Muscle layer of colon (tissue), 2 donors: ENCODE data around the gene RBM42.
A peak's percentile ranks its signal among the peaks of the same experiment; 100 is the strongest.
"Not testable (repeated sequence)": the region's sequence is repeated elsewhere in the genome, so short reads cannot be mapped to it uniquely, and the experiment has no call there.

Source experiments
- H3K27ac ChIP-seq: one replicate; pipeline ENCODE4 v1.7.0; 2013; ENCODE audit warnings: low read depth, mild to moderate bottlenecking, low read length, moderate library complexity
- H3K27me3 ChIP-seq, 2 donors: one replicate each; pipeline ENCODE4 v1.7.0; 2013; ENCODE audit warnings: low read length in 2 of 2, mild to moderate bottlenecking in 2 of 2; ENCODE audit not compliant: insufficient read depth in 2 of 2, control insufficient read depth in 1 of 2
- H3K36me3 ChIP-seq: one replicate; pipeline ENCODE4 v1.7.0; 2013; ENCODE audit warnings: mild to moderate bottlenecking, low read length; ENCODE audit not compliant: insufficient read depth
- H3K4me1 ChIP-seq: one replicate; pipeline ENCODE4 v1.7.0; 2013; ENCODE audit warnings: mild to moderate bottlenecking, low read length; ENCODE audit not compliant: insufficient read depth
- H3K4me3 ChIP-seq, 2 donors: one replicate each; pipeline ENCODE4 v1.7.0; 2013; ENCODE audit warnings: low read length in 2 of 2, low read depth in 1 of 2, mild to moderate bottlenecking in 1 of 2, moderate library complexity in 1 of 2
- H3K9ac ChIP-seq: one replicate; pipeline ENCODE4 v1.7.0; 2013; ENCODE audit warnings: low read length
- H3K9me3 ChIP-seq: one replicate; pipeline ENCODE4 v1.7.0; 2013; ENCODE audit warnings: mild to moderate bottlenecking, low read length
- donor health status: abdominal sarcoma.
- donor health status: Adenocarcinoma of cecum.

RBM42 gene

DNA sequence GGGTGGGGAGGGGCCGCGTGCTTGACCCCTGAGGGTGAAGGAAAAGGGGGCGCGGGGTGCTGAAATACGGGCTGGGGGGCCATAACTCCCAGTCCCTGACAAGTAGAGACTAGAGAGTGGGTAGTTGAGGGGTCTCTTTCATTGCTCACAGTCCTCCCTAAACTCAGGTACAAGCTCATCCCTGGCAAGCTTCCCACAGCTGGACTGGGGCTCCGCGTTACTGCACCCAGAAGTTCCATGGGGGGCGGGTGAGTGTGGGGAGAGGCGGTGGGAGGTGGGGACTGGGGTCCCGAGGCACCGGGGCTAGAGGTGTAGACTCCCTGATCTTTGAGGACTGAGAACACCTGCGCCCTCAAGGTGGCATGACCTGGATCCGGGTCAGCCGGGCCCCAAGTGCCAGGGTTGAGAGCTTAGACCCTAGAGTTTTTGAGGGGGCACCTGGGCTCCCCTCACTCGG is 14.0 kb downstream of the RBM42 start:
- no peak overlapping the region for H3K9ac ChIP-seq
- no peak overlapping the region for H3K27ac ChIP-seq
- peaks cover 10% of the 10 kb centered on the region for H3K4me1 ChIP-seq
- no peaks in the 10 kb centered on the region for H3K27me3 ChIP-seq
- H3K36me3 ChIP-seq: peaks cover 3% of the 10 kb centered on the region
- peak overlapping the region in 1 of 2 donors; percentile 83 for H3K4me3 ChIP-seq
- no peaks in the 10 kb centered on the region for H3K9me3 ChIP-seq

DNA sequence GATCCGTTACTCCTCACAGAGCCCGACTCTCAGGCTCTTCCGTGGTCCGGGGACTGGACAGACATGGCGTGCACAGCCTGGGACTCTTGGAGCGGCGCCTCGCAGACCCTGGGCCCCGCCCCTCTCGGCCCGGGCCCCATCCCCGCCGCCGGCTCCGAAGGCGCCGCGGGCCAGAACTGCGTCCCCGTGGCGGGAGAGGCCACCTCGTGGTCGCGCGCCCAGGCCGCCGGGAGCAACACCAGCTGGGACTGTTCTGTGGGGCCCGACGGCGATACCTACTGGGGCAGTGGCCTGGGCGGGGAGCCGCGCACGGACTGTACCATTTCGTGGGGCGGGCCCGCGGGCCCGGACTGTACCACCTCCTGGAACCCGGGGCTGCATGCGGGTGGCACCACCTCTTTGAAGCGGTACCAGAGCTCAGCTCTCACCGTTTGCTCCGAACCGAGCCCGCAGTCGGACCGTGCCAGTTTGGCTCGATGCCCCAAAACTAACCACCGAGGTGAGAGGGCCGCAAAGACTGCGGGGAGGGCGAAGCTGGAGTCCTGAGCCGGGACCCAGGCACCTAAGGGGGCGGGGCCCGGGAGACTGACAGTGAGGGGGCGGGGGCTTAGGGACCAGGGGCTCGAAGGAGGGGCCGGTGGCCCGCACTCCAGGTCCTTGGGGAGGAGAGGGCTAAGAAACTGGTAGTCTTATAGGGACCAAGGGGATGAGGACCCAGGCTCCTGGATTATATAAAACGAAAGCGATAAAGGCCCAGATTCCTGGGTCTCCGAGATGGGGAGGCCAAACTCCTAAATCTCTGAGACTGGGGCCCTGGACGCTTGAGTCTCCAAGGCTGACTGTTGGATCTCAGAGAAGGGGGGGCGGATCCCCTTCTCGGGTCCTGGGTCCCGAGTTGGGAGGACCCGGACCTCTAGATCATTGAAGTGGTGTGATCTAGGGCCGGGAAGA is 14.7 kb downstream of the RBM42 start:
- peak overlapping the region; percentile 14 for H3K9ac ChIP-seq
- no peaks in the 10 kb centered on the region for H3K36me3 ChIP-seq
- H3K4me1 ChIP-seq: peaks cover 10% of the 10 kb centered on the region
- peak overlapping the region; percentile 74 to 83 for H3K4me3 ChIP-seq
- no peaks in the 10 kb centered on the region for H3K27me3 ChIP-seq
- H3K27ac ChIP-seq: peak overlapping the region; percentile 97
- H3K9me3 ChIP-seq: no peaks in the 10 kb centered on the region

DNA sequence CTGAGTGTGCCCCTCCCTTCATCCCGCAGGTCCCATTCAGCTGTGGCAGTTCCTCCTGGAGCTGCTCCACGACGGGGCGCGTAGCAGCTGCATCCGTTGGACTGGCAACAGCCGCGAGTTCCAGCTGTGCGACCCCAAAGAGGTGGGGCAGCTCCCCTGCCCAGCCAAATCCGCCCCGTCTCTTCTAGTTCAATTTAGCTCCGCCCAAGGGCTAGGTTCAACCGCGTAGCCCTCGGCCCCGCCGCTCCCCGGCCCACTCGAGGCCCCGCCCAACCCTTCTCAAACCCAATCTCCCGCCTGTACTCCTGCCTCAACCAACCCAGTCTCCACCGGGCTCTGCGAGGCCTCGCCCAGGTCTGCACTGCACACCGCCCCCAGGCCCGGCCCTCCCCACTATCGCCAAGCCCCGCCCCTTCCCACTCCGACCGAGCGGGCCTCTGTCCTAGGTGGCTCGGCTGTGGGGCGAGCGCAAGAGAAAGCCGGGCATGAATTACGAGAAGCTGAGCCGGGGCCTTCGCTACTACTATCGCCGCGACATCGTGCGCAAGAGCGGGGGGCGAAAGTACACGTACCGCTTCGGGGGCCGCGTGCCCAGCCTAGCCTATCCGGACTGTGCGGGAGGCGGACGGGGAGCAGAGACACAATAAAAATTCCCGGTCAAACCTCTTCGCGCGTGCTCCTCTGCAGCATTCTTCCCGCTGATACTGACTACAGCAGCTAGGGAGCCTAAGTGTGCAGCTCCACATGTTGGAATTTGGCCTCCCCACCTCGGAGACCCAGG is 15.6 kb downstream of the RBM42 start:
- H3K9me3 ChIP-seq: no peaks in the 10 kb centered on the region
- H3K4me3 ChIP-seq: peak overlapping the region; percentile 74 to 83
- peak overlapping the region; percentile 14 for H3K9ac ChIP-seq
- H3K36me3 ChIP-seq: no peaks in the 10 kb centered on the region
- peak overlapping the region; percentile 97 for H3K27ac ChIP-seq
- H3K27me3 ChIP-seq: no peaks in the 10 kb centered on the region
- peaks cover 18% of the 10 kb centered on the region for H3K4me1 ChIP-seq

DNA sequence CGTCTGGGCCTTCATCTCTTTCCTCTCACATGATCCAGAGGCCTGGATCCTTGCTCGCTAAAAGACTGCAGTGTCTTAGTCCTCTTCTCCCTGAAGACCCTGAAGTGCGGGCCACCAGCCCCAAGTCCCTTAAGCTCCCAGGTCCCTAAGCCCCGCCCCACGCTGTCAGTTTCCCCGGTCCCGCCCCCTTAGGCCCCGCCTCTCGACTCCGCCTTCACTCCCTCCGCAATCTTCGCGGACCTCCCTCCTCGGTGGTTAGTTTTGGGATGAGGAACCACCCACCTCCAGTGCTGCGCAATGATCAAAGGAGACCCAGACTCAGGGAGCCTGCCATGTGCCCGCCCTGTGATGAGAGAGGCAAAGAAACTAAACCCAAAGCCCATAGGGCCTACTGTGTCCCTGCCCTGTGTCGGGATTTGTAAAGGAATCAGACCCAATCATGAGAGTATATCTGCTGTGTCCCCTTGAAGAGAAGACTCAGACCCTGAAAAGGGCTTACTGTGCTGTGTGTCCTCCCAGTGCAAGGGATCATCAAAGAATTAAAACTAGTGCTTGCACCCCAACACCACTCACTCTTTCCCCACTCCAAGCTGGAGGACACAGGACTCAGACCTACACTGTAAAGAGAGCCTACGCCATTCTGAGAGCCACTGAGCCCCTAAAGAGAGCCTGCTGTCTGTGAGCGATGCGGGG is 16.3 kb downstream of the RBM42 start:
- Histone ChIP-seq H3K27me3 (no peaks in the 10 kb centered on the region), H3K4me3 (peak overlapping the region; percentile 74 to 83), H3K4me1 (peaks cover 19% of the 10 kb centered on the region)

DNA sequence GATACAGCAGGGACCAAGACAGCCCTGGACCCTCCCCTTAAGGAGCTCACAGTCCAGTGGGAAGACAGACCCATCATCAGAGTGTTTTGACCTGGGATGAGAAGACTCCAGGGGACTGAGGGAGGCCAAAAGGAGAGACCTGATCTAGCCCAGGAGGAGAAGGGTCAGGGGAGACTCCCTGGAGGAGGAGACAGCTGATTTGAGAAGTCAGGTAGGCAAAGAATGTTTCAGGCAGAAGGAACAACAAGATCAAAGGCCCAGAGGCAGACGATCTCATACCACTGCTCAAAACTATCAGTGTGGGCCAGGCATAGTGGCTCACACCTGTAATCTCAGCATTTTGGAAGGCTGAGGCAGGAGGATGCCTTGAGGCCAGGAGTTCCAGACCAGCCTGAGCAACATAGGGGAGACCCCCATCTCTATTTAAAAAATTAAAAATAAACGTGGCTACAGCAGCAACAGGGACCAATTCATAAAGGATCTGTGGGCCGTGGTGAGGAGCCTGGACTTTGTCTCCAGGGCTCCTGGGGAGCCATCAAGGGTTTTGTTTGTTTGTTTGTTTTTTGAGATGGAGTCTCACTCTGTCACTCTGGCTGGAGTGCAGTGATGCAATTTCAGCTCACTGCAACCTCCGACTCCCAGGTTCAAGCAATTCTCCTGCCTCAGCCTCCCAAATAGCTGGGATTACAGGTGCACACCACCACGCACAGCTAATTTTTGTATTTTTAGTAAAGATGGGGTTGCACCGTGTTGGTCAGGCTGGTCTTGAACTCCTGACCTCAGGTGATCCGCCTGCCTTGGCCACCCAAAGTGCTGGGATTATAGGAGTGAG is 17.1 kb downstream of the RBM42 start:
- Histone ChIP-seq H3K27ac (no peak overlapping the region), H3K9ac (no peak overlapping the region), H3K9me3 (no peaks in the 10 kb centered on the region), H3K4me3 (no peak overlapping the region), H3K4me1 (peaks cover 19% of the 10 kb centered on the region), H3K36me3 (peaks cover 8% of the 10 kb centered on the region), H3K27me3 (no peaks in the 10 kb centered on the region)

More for the DNA sequence above, 16.3 kb downstream of the RBM42 start:
- peak overlapping the region; percentile 17 for H3K9ac ChIP-seq
- H3K27ac ChIP-seq: peak overlapping the region; percentile 97
- peaks cover 2% of the 10 kb centered on the region for H3K36me3 ChIP-seq
- H3K9me3 ChIP-seq: no peaks in the 10 kb centered on the region

DNA sequence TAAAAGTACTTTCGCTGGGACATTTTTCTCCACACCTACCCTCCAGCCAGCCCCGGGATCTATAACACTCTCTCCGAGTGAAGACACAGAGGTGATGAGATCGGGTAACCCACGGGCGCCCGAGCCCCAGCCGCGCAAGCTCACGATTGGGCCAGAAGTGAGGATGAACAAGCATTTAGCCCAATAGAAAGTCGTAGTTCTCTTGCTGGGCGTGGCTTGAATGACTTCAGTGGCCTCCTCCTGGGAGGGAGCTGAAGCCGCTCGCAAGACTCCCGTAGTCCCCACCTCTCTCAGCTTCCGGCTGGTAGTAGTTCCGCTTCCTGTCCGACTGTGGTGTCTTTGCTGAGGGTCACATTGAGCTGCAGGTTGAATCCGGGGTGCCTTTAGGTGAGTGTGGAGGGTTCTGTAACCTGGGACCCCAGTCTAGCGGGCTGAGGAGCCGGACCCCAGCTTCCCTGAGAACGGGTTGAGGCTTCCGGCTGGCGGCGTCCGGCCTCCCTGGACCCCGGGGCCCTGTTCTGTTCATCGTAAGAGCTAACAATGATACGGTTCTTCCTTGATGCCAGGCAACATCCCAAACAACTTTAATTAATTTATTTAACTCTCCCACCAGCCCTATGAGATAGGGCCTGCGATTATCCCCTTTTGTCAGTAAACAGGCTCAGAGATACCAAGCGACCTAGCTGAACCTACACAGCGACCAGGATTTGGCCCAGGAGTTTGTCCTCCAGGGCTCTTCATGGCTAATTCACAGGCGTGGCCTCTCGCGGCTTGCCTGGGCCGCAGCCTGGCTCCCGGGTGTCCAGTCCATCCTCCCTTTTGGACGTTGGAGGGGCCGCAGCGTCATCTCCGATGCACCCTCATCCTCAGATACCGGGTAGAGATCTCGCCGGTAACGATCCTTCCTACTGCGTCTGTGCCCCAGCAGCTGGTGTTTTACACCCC is 19.5 kb downstream of the RBM42 start, which contains the start of gene COX6B1:
TSS of gene COX6B1 (plus strand) at position 307 of the 945 bp plus-strand sequence. CDS start 2,921 bp downstream, outside the sequence.
- no peaks in the 10 kb centered on the region for H3K27me3 ChIP-seq
- peak within 1 kb of the TSS; percentile 90 for H3K27ac ChIP-seq
- H3K36me3 ChIP-seq: peaks cover 8% of the 10 kb centered on the region
- H3K4me3 ChIP-seq: peak within 1 kb of the TSS; percentile 60 to 88
- no peaks in the 10 kb centered on the region for H3K9me3 ChIP-seq
- peak within 1 kb of the TSS; percentile 93 for H3K9ac ChIP-seq
- H3K4me1 ChIP-seq: peaks cover 12% of the 10 kb centered on the region

DNA sequence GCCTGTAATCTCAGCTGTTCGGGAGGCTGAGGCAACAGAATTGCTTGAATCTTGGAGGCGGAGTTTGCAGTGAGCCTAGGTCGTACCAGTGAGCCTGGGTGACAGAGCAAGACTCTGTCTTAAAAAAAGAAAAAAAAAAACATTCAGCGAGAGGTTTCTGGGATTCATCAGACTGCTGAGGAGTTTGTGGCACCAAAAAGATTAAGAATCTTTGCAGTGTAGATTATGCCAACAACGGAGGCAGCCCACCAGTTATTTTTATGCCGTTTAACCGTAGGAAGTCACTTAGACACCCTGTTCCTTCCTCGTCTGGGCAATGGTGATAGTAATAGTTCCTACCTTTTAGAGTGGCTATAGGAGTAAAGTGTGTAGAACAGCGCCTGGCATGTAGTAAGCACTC is 21.7 kb downstream of the RBM42 start:
- no peak overlapping the region for H3K27ac ChIP-seq
- peaks cover 12% of the 10 kb centered on the region for H3K4me1 ChIP-seq
- no peaks in the 10 kb centered on the region for H3K9me3 ChIP-seq
- H3K27me3 ChIP-seq: no peaks in the 10 kb centered on the region
- H3K4me3 ChIP-seq: no peak overlapping the region
- H3K36me3 ChIP-seq: peaks cover 25% of the 10 kb centered on the region
- H3K9ac ChIP-seq: no peak overlapping the region

DNA sequence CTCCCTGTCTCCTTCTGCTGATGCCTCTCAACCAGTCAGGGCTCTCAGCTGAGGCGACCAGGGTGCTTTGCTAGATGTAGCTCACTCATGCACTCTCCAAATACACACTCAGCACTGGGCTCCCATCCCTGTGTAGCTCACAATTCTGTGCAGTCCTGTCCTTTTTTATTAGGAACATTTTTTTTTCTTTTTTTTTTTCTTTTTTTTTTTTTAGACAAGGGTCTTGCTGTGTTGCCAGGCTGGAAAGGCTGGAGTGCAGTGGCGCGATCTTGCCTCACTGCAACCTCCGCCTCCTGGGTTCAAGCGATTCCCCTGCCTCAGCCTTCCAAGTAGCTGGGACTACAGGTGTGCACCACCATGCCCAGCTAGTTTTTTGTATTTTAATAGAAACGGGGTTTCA is 26.0 kb downstream of the RBM42 start:
- not testable (repeated sequence) for H3K4me1 ChIP-seq, H3K27me3 ChIP-seq, H3K9ac ChIP-seq, H3K4me3 ChIP-seq, H3K27ac ChIP-seq, H3K9me3 ChIP-seq
- peaks cover 55% of the 10 kb centered on the region for H3K36me3 ChIP-seq

DNA sequence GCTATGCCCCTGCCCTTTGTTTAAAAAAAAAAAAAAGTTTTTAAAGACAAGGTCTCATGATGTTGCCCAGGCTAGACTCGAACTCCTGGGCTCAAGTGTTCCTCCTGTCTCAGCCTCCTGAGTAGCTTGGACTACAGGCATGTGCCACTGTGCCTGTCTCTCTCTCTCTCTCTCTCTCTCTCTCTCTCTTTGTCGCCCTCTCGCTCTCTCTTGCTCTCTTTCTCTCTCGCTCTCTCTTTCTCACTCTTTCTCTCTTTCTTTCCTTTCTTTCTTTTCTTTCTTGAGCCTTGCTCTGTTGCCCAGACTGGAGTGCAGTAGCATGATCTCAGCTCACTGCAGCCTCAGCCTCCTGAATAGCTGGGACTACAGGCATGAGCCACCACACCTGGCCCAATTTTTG is 26.8 kb downstream of the RBM42 start:
- no peak overlapping the region for H3K27ac ChIP-seq
- H3K4me3 ChIP-seq: no peak overlapping the region
- H3K27me3 ChIP-seq: no peaks in the 10 kb centered on the region
- H3K36me3 ChIP-seq: peaks cover 53% of the 10 kb centered on the region
- H3K9me3 ChIP-seq: no peaks in the 10 kb centered on the region
- H3K4me1 ChIP-seq: no peaks in the 10 kb centered on the region
- H3K9ac ChIP-seq: no peak overlapping the region

DNA sequence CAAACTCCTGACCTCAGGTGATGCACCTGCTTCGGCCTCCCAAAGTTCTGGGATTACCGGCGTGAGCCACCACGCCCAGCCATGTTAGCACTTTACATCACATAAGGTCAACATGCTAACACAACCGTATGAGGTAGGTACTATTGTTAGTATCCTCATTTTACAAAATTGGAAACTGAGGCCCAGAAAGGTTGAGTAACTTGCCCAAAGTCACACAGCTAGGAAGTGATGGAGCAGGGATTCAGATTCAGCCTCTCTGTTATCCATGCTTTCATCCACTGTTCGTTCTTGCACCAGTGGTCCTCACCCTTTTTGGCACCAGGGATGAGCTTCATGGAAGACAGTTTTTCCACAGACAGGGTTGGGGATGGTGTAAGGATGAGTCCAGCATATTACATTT is 27.9 kb downstream of the RBM42 start:
- Histone ChIP-seq H3K27me3 (no peaks in the 10 kb centered on the region), H3K9me3 (no peaks in the 10 kb centered on the region), H3K27ac (no peak overlapping the region), H3K36me3 (peaks cover 52% of the 10 kb centered on the region), H3K4me3 (no peak overlapping the region), H3K9ac (no peak overlapping the region), H3K4me1 (no peaks in the 10 kb centered on the region)
